Transverse colon (tissue), 4 donors: ENCODE results near the gene IL18R1. TPM values are rescaled to one million over a fixed set of nuclear protein-coding genes. Genes with fewer than 3 reads are reported as not detected.

Source experiments
- DNase-seq: peaks from one replicate; pipeline ENCODE4 v3.0.0-alpha.2; 2019
- H3K27ac ChIP-seq, 4 donors: fragments of 200-600 bp; sonication (generic); 2 replicates each; pipeline ENCODE4 v1.5.1; 2016 to 2018; ENCODE audit warnings: inconsistent platforms in 4 of 4
- H3K27me3 ChIP-seq: fragments of 200-600 bp; sonication (generic); 2 replicates; pipeline ENCODE4 v1.5.1; 2017; ENCODE audit warnings: inconsistent platforms
- H3K36me3 ChIP-seq, 4 donors: fragments of 200-600 bp; sonication (generic); 2 replicates each; pipeline ENCODE4 v1.5.1; 2017 to 2019; ENCODE audit warnings: inconsistent platforms in 4 of 4
- H3K4me1 ChIP-seq, 4 donors: fragments of 200-600 bp; sonication (generic); 2 replicates each; pipeline ENCODE4 v1.5.1; 2017 to 2020; ENCODE audit warnings: inconsistent platforms in 4 of 4
- H3K4me3 ChIP-seq, 4 donors: fragments of 200-600 bp; sonication (generic); 1 replicate in 1 of 4; 2 replicates in 3 of 4; pipeline versions ENCODE4 v1.5.1 to v1.6.1; 2017 to 2019; ENCODE audit warnings: inconsistent platforms in 4 of 4
- H3K9me3 ChIP-seq, 2 donors: fragments of 200-600 bp; sonication (generic); 2 replicates each; pipeline ENCODE4 v1.5.1; 2017 to 2019; ENCODE audit warnings: inconsistent platforms in 2 of 2
- EP300 ChIP-seq: sonication (generic); formaldehyde crosslinking; IDR thresholded peaks from one replicate; pipeline ENCODE4 v1.6.1; 2017; ENCODE audit warnings: antibody characterized with exemption, low read depth
- POLR2A ChIP-seq: fragments of 450-650 bp; IDR thresholded peaks from one replicate; pipeline ENCODE4 v1.6.1; 2016; ENCODE audit warnings: antibody characterized with exemption, mild to moderate bottlenecking, moderate library complexity
- POLR2AphosphoS5 ChIP-seq, 3 donors: sonication (generic); formaldehyde crosslinking; IDR thresholded peaks; one replicate each; pipeline ENCODE4 v1.6.1; 2016; ENCODE audit warnings: antibody characterized with exemption in 3 of 3
- WGBS, 2 donors: methylation state at CpG; one replicate each; pipeline ENCODE4 v1.1.5; 2018; ENCODE audit warnings: low coverage in 1 of 2; 5-methylcytosine and 5-hydroxymethylcytosine counted together
- in situ Hi-C, 4 donors: fragments of 200-750 bp; cut with MboI; loops; one replicate each; pipeline versions ENCODE4 v1.15.0 to v1.15.1; 2017; ENCODE audit warnings: low sequenced_read_pairs in 3 of 4, low pct_ligation_motif_present in 1 of 4, low pct_unique_long_range_greater_than_20kb in 1 of 4
- intact Hi-C: fragments of 100-400 bp; cut with DNase I; formaldehyde crosslinking; loops from one replicate; pipeline ENCODE4 v1.15.1; 2023; ENCODE audit warnings: low total_unique reads
- total RNA-seq, 4 donors: library from RNA; depleted of rRNA; stranded (reverse); fragments of >200 nt; gene quantifications; one replicate each; pipeline ENCODE4 v1.1.0, GENCODE V29; 2016
- TF ChIP-seq, protein P1 (sequence below), 5 experiments: fragments of 200-600 bp in 3 of 5; fragments of 450-650 bp in 2 of 5; sonication (generic) in 3 of 5; IDR thresholded peaks; 1 replicate in 2 of 5; 2 replicates in 3 of 5; pipeline ENCODE4 v1.5.1; 2016 to 2017; ENCODE audit warnings: antibody characterized with exemption in 5 of 5, inconsistent platforms in 3 of 5, mild to moderate bottlenecking in 2 of 5, moderate library complexity in 1 of 5

Gene IL18R1
- total RNA-seq, 4 donors from 2014 or later: 0.75 to 6.0 (median 2.8) TPM

DNA sequence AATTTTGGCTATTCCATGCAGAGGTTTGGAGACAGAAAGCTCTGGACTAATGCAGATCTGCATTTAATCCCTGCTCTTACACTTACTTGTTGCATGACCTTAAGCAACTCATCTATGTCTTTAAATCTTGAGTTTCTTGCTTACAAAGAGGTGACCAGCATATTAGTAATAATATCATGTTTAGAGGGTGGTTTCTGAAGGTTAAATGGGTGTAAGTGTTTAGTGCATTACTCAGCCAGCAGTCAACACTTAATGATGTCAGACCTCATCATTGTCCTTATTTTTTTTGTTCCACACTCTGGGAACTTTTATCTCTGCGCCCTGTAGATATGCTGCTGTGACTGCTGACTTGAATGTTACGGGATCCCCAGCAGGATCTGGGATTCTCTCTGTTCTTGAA is 42.6 kb upstream of the IL18R1 start:
- no peaks in the 10 kb centered on the region for H3K9me3 ChIP-seq
- H3K27ac ChIP-seq: no peak overlapping the region
- H3K4me3 ChIP-seq: no peak overlapping the region
- H3K4me1 ChIP-seq: no peaks in the 10 kb centered on the region
- no peak for DNase-seq
- no peaks in the 10 kb centered on the region for H3K36me3 ChIP-seq
- in situ Hi-C loops: no loop called here
- intact Hi-C loops: no loop called here
- 85 to 92% methylated on average over 2 of the region's 2 CpGs for WGBS, 2 donors
- TF ChIP-seq EP300 (no peak), POLR2AphosphoS5 (IDR thresholded peaks at IDR 0.05) (no peak)
- TF ChIP-seq, protein P1, sequence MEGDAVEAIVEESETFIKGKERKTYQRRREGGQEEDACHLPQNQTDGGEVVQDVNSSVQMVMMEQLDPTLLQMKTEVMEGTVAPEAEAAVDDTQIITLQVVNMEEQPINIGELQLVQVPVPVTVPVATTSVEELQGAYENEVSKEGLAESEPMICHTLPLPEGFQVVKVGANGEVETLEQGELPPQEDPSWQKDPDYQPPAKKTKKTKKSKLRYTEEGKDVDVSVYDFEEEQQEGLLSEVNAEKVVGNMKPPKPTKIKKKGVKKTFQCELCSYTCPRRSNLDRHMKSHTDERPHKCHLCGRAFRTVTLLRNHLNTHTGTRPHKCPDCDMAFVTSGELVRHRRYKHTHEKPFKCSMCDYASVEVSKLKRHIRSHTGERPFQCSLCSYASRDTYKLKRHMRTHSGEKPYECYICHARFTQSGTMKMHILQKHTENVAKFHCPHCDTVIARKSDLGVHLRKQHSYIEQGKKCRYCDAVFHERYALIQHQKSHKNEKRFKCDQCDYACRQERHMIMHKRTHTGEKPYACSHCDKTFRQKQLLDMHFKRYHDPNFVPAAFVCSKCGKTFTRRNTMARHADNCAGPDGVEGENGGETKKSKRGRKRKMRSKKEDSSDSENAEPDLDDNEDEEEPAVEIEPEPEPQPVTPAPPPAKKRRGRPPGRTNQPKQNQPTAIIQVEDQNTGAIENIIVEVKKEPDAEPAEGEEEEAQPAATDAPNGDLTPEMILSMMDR (IDR thresholded peaks at IDR 0.05): no peak
- H3K27me3 ChIP-seq: peaks cover 3% of the 10 kb centered on the region

DNA sequence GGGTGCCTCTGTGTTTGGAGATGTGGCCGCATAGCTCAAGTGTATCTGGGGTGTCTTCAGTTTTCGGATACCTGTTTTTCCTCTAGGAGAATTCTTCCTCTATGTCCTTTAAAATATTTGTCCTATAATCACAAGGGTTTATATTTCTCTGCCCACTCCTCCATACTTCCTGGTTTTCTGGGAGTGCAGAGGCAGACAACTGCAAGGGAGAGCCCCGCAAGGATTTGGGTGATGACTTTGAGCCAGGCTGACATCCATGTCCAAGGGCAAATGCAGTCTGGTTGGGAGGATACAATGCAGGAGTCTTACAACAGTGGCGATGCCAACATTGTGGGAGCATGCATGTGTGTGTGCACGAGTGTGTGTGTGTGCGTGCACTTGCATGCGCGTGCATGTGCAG is 42.1 kb upstream of the IL18R1 start:
- no peak overlapping the region for H3K4me3 ChIP-seq
- H3K9me3 ChIP-seq: no peaks in the 10 kb centered on the region
- 91 to 100% methylated on average over 7 to 8 of the region's 8 CpGs for WGBS, 2 donors
- TF ChIP-seq EP300 (no peak), POLR2A (no peak), POLR2AphosphoS5 (IDR thresholded peaks at IDR 0.05) (no peak)
- TF ChIP-seq, protein P1 (IDR thresholded peaks at IDR 0.05): no peak
- H3K27me3 ChIP-seq: no peaks in the 10 kb centered on the region
- H3K36me3 ChIP-seq: no peaks in the 10 kb centered on the region
- no peaks in the 10 kb centered on the region for H3K4me1 ChIP-seq
- no peak for DNase-seq
- intact Hi-C loops (no loop called here), in situ Hi-C loops (no loop called here)
- H3K27ac ChIP-seq: no peak overlapping the region

DNA sequence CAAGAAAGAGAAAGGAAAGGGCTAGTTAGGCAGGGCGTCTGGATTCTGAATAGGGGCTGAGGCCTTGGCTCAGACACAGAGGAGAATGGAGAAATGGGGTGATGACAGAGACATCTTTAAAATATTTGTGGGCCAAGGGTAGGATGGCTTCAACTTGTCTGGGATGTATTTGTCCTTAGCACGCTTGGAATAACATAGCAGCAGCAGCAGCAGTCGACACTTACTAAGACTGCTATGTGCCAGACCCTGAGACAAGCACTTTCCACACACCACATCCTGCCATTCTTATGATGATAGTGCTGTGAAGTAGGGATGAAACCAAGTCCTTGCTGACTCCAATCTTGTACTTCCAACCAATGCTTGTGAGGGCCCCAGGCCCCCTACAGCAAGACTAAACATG is 41.6 kb upstream of the IL18R1 start:
- intact Hi-C loops: no loop called here
- H3K36me3 ChIP-seq: no peaks in the 10 kb centered on the region

DNA sequence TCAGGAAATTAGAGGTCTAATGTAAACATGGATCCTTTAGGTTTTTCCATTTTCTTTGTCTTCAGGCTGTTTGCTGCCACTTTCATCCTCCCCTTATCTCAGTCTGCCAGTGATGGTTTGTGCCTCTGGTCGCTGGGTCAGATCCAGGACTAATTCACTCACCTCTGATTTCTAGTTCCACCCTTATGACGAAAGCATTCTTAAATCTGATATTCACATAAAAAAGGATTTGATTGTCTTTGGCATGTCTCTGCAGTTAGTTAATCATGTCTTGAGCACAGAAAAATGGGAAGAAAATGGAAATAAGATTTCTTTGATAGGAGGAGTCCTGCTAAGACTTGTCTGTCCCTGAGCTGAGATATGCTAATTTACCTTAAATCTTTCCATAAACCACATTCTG is 39.7 kb upstream of the IL18R1 start:
- no peaks in the 10 kb centered on the region for H3K9me3 ChIP-seq
- intact Hi-C loops (no loop called here), in situ Hi-C loops (no loop called here)
- no peaks in the 10 kb centered on the region for H3K36me3 ChIP-seq
- no peaks in the 10 kb centered on the region for H3K27me3 ChIP-seq
- H3K4me3 ChIP-seq: no peak overlapping the region
- H3K27ac ChIP-seq: no peak overlapping the region
- DNase-seq: no peak
- H3K4me1 ChIP-seq: no peaks in the 10 kb centered on the region
- 76 to 84% methylated on average over 2 of the region's 2 CpGs for WGBS, 2 donors
- TF ChIP-seq EP300: no peak
- TF ChIP-seq, protein P1 (IDR thresholded peaks at IDR 0.05): no peak
- no peak for TF ChIP-seq POLR2A
- no peak for TF ChIP-seq POLR2AphosphoS5 (IDR thresholded peaks at IDR 0.05)

More for the DNA sequence above, 41.6 kb upstream of the IL18R1 start:
- Histone ChIP-seq H3K9me3 (no peaks in the 10 kb centered on the region), H3K4me3 (no peak overlapping the region), H3K27me3 (no peaks in the 10 kb centered on the region), H3K4me1 (no peaks in the 10 kb centered on the region), H3K27ac (no peak overlapping the region)
- in situ Hi-C loops: no loop called here
- DNase-seq: no peak
- 70 to 84% methylated on average over 2 to 3 of the region's 3 CpGs for WGBS, 2 donors
- TF ChIP-seq POLR2AphosphoS5 (IDR thresholded peaks at IDR 0.05): no peak
- TF ChIP-seq EP300: no peak
- no peak for TF ChIP-seq POLR2A
- TF ChIP-seq, protein P1 (IDR thresholded peaks at IDR 0.05): no peak
